Spleen (tissue), 11 donors: ENCODE results near the gene CCDC83. TPM values are rescaled to one million over a fixed set of nuclear protein-coding genes. Genes with fewer than 3 reads are reported as not detected.
"Not testable (repeated sequence)": the region's sequence is repeated elsewhere in the genome, so short reads cannot be mapped to it uniquely, and the experiment has no call there.

Source experiments
- DNase-seq: peaks from one replicate; pipeline ENCODE4 v3.0.0-alpha.2; 2020
- H3K27ac ChIP-seq, 8 donors: fragments of 200-600 bp; sonication (generic) in 7 of 8; 1 replicate in 4 of 8; 2 replicates in 4 of 8; pipeline versions ENCODE4 v1.5.0 to v1.8.0; 2016 to 2021; ENCODE audit warnings: inconsistent platforms in 4 of 8, mild to moderate bottlenecking in 4 of 8, moderate library complexity in 1 of 8
- H3K27me3 ChIP-seq, 7 donors: fragments of 200-600 bp; sonication (generic) in 6 of 7; replicated peaks in 1 of 7; 1 replicate in 4 of 7; 2 replicates in 3 of 7; pipeline versions ENCODE4 v1.5.0 to v1.8.0; 2016 to 2021; ENCODE audit warnings: inconsistent platforms in 3 of 7, mild to moderate bottlenecking in 1 of 7
- H3K36me3 ChIP-seq, 6 donors: fragments of 200-600 bp; sonication (generic) in 5 of 6; 1 replicate in 4 of 6; 2 replicates in 2 of 6; pipeline versions ENCODE4 v1.5.0 to v1.8.0; 2016 to 2021; ENCODE audit warnings: inconsistent platforms in 2 of 6
- H3K4me1 ChIP-seq, 6 donors: fragments of 200-600 bp; sonication (generic) in 5 of 6; 1 replicate in 3 of 6; 2 replicates in 3 of 6; pipeline versions ENCODE4 v1.5.0 to v1.8.0; 2016 to 2021; ENCODE audit warnings: inconsistent platforms in 3 of 6
- H3K4me3 ChIP-seq, 8 donors: fragments of 200-600 bp; sonication (generic) in 7 of 8; 1 replicate in 4 of 8; 2 replicates in 4 of 8; pipeline versions ENCODE4 v1.5.0 to v1.8.0; 2016 to 2021; ENCODE audit warnings: inconsistent platforms in 4 of 8, mild to moderate bottlenecking in 4 of 8, moderate library complexity in 2 of 8
- H3K9me3 ChIP-seq, 8 donors: fragments of 200-600 bp; sonication (generic) in 7 of 8; 1 replicate in 4 of 8; 2 replicates in 4 of 8; pipeline versions ENCODE4 v1.5.0 to v1.8.0; 2016 to 2021; ENCODE audit warnings: inconsistent platforms in 4 of 8
- POLR2A ChIP-seq, 3 donors: fragments of 450-650 bp; IDR thresholded peaks; one replicate each; pipeline ENCODE4 v1.5.1; 2017; ENCODE audit warnings: antibody characterized with exemption in 3 of 3, mild to moderate bottlenecking in 1 of 3
- POLR2AphosphoS5 ChIP-seq, 3 donors: sonication (generic); formaldehyde crosslinking; IDR thresholded peaks; one replicate each; pipeline ENCODE4 v1.5.1; 2017; ENCODE audit warnings: antibody characterized with exemption in 3 of 3
- WGBS, 5 donors: extraction: QIAGEN DNeasy Blood & Tissue Kit in 3 of 5; methylation state at CpG; one replicate each; pipeline versions ENCODE4 v1.1.5 to v1.1.7; 2013 to 2018; 5-methylcytosine and 5-hydroxymethylcytosine counted together
- intact Hi-C: fragments of 100-400 bp; cut with DNase I; formaldehyde crosslinking; loops from one replicate; pipeline ENCODE4 v1.15.0; 2023; ENCODE audit warnings: low total_unique reads
- polyA plus RNA-seq, 3 donors: library from polyadenylated mRNA; stranded (reverse); fragments of 200-250 nt; gene quantifications; one replicate each; pipeline ENCODE4 v1.2.1, GENCODE V29; 2013
- total RNA-seq, 7 donors: library from RNA; depleted of rRNA in 3 of 7; stranded (reverse); fragments of >200 nt in 3 of 7; fragmentation: NEBNext Ultra II Directional in 4 of 7; extraction: Animal tissue kit (Norgen Biotek cat#: 25700) in 4 of 7; gene quantifications; one replicate each; pipeline versions ENCODE4 v1.1.0 to v1.2.1, GENCODE V29; 2016 to 2021
- TF ChIP-seq, protein P1 (sequence below), 11 experiments: fragments of 200-600 bp in 7 of 11; fragments of 450-650 bp in 4 of 11; sonication (generic) in 4 of 11; IDR thresholded peaks in 8 of 11; conservative IDR thresholded peaks in 3 of 11; 1 replicate in 7 of 11; 2 replicates in 4 of 11; pipeline versions ENCODE4 v1.4.0 to v1.8.0; 2016 to 2021; ENCODE audit warnings: antibody characterized with exemption in 11 of 11, inconsistent platforms in 4 of 11, mild to moderate bottlenecking in 1 of 11
- donor health status: healthy with polysubstance abuse.
- donor health status: DM: no; HTN: no; CAD: no; lungs with moderate emphysema.
- donor health status: DM: no; HTN: no; CAD: no.
- donor health status: Bipolar disorder and iron deficiency.
- donor health status: healthy.
- donor health status: DM: no; HTN: no; CAD: no.
- donor health status: DM: yes; HTN: yes; CAD: no.

Gene CCDC83
- total and polyA plus RNA-seq, 10 donors, result not detected

DNA sequence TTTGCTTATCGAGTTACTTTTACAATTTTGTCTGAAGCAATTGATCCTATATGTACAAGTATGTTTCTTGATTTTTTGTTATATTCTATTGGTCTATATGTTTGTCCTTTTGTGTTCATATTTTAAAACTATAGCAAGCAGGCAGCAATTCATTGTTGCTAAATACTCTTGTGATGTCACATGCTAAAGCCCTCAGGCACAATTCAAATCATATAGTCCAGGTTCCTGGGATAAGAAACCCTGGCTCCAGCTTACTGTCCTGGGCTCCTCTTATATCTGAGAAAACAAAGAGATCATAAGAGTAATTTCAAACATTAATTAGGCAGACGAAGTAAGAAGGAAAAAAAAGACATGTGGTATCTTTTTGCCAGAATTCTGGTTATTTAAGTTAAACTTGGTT, 6.6 kb upstream of the CCDC83 start:
- H3K4me1 ChIP-seq, result no peaks in the 10 kb centered on the region
- no peak overlapping the region for H3K4me3 ChIP-seq
- no peak overlapping the region for H3K27ac ChIP-seq
- TF ChIP-seq POLR2A (IDR thresholded peaks at IDR 0.05) (no peak), POLR2AphosphoS5 (IDR thresholded peaks at IDR 0.05) (no peak)
- TF ChIP-seq, protein P1, sequence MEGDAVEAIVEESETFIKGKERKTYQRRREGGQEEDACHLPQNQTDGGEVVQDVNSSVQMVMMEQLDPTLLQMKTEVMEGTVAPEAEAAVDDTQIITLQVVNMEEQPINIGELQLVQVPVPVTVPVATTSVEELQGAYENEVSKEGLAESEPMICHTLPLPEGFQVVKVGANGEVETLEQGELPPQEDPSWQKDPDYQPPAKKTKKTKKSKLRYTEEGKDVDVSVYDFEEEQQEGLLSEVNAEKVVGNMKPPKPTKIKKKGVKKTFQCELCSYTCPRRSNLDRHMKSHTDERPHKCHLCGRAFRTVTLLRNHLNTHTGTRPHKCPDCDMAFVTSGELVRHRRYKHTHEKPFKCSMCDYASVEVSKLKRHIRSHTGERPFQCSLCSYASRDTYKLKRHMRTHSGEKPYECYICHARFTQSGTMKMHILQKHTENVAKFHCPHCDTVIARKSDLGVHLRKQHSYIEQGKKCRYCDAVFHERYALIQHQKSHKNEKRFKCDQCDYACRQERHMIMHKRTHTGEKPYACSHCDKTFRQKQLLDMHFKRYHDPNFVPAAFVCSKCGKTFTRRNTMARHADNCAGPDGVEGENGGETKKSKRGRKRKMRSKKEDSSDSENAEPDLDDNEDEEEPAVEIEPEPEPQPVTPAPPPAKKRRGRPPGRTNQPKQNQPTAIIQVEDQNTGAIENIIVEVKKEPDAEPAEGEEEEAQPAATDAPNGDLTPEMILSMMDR (IDR thresholded peaks at IDR 0.05 in 8 of 11, conservative IDR thresholded peaks at IDR 0.05 in 3 of 11), result no peak
- no peaks in the 10 kb centered on the region for H3K27me3 ChIP-seq
- WGBS, 5 donors, result 88 to 97% (median 91%) methylated on average over 2 of the region's 2 CpGs
- H3K36me3 ChIP-seq, result no peaks in the 10 kb centered on the region
- intact Hi-C loops, result no loop called here
- H3K9me3 ChIP-seq, result peaks cover 0 to 6% (median 0%) of the 10 kb centered on the region in 8 donors
- DNase-seq, result no peak

DNA sequence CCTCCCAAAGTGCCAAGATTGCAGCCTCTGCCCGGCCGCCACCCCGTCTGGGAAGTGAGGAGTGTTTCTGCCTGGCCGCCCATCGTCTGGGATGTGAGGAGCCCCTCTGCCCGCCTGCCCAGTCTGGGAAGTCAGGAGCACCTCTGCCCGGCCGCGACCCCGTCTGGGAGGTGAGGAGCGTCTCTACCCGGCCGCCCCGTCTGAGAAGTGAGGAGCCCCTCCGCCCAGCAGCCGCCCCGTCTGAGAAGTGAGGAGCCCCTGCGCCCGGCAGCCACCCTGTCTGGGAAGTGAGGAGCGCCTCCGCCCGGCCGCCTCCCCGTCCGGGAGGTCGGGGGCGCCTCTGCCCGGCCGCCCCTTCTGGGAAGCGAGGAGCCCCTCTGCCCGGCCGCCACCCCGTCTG, 2.4 kb upstream of the CCDC83 start:
- WGBS, 5 donors, result 95 to 98% (median 97%) methylated on average over 24 to 33 of the region's 33 CpGs
- H3K27ac ChIP-seq, intact Hi-C loops, H3K9me3 ChIP-seq, H3K27me3 ChIP-seq, H3K36me3 ChIP-seq, H3K4me3 ChIP-seq: not testable (repeated sequence)
- DNase-seq, result peak; percentile 72
- H3K4me1 ChIP-seq, result peaks cover 6 to 20% (median 14%) of the 10 kb centered on the region in 6 donors

DNA sequence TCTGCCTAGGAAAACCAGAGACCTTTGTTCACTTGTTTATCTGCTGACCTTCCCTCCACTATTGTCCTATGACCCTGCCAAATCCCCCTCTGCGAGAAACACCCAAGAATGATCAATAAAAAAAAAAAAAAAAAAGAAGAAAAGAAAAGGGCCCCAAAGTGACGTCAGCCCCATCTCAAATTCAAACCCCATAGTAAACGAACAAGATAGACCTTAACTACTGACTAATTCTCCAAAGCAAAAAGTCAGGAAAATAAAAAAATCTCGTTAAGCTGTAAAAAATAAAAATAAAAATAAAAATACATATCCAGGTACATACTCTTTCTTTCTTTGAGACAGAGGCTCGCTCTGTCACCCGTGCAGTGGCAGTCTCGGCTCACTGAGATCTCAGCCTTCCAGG, 1.6 kb upstream of the CCDC83 start:
- H3K9me3 ChIP-seq, intact Hi-C loops, DNase-seq, H3K27me3 ChIP-seq, H3K27ac ChIP-seq, H3K36me3 ChIP-seq: not testable (repeated sequence)
- 93 to 100% (median 95%) methylated on average over 6 to 7 of the region's 7 CpGs for WGBS, 5 donors
- peak overlapping the region in 1 of 8 donors; percentile 77 for H3K4me3 ChIP-seq
- H3K4me1 ChIP-seq, result peaks cover 6 to 20% (median 14%) of the 10 kb centered on the region in 6 donors

DNA sequence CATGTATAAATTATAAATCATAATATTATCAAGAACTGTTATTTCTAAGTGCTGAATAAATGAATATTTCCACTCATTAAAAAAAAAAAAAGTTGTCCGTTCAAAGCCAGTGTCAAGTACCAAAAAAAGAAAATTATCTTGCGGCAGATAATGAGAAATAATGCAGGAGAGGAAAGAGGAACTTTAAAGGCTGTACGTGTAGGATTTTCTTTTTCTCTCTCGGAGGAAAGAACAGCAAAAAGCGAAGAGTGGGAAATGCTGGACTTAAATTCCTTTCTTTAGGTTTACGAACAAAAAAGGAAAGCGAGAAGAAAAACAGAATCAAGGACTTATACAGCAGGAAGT, 999 bp upstream of the CCDC83 start:
- no peak for TF ChIP-seq POLR2AphosphoS5 (IDR thresholded peaks at IDR 0.05)
- TF ChIP-seq, protein P1 (IDR thresholded peaks at IDR 0.05 in 8 of 11, conservative IDR thresholded peaks at IDR 0.05 in 3 of 11), result no peak
- TF ChIP-seq POLR2A (IDR thresholded peaks at IDR 0.05), result no peak
- WGBS, 5 donors, result 4 to 10% (median 9%) methylated on average over 7 of the region's 7 CpGs
- no peak for DNase-seq
- H3K27ac ChIP-seq, result peak overlapping the region; percentile 74 to 91 (median 86)
- H3K4me1 ChIP-seq, result peaks cover 6 to 20% (median 14%) of the 10 kb centered on the region in 6 donors
- no peaks in the 10 kb centered on the region for H3K27me3 ChIP-seq
- peak overlapping the region; percentile 30 to 77 (median 46) for H3K4me3 ChIP-seq
- intact Hi-C loops, result no loop called here
- peaks cover 0 to 4% (median 0%) of the 10 kb centered on the region in 8 donors for H3K9me3 ChIP-seq
- no peaks in the 10 kb centered on the region for H3K36me3 ChIP-seq

DNA sequence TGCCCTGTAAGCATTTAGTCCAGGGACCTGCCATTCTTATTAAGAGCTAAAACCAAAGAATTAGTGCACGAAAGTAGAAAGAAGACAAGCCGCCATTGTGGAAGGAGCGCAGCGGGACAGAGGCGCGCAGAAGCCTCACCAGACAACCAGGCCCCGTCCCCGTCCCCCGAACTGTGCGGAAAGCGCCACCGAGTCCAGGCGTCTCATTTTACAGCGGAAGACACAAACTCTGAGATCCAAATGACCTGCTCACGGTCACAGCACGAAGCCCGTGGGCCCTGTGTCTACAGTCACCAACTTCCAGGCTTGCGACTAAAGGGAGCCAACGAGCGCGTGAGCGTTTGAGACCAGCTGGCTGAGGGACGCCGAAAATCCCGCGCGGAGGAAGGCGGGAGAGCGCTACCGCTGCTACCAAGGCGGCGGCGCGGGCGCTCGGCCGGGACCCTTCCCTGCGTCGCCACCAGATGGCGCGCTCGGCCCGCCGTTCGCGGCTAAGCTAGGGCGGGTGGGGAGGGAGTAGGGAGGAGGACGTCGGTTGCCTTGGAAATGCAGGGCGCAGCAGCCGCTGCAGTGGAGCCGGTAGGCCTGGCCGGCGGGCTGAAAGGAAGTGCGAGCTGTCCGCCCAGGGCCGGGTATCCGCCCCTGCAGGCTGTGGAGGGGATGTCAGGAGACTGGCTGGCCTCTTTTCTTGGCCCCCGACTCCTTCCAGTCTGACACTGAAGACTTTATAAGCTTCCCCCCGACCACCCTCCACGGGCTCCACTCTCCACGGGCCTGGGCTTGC, 434 bp upstream of the CCDC83 start:
- 0 to 1% (median 1%) methylated on average over 53 to 62 of the region's 62 CpGs for WGBS, 5 donors
- Histone ChIP-seq H3K9me3 (peaks cover 0 to 4% (median 0%) of the 10 kb centered on the region in 8 donors), H3K36me3 (no peaks in the 10 kb centered on the region), H3K4me1 (peaks cover 6 to 20% (median 14%) of the 10 kb centered on the region in 6 donors), H3K4me3 (peak overlapping the region; percentile 30 to 77 (median 46)), H3K27me3 (no peaks in the 10 kb centered on the region), H3K27ac (peak overlapping the region; percentile 74 to 91 (median 86))
- intact Hi-C loops, result no loop called here
- peak; percentile 99 for DNase-seq
- TF ChIP-seq, protein P1 (IDR thresholded peaks at IDR 0.05 in 8 of 11, conservative IDR thresholded peaks at IDR 0.05 in 3 of 11), result peak; percentile 93 to 100 (median 99)
- TF ChIP-seq POLR2AphosphoS5 (IDR thresholded peaks at IDR 0.05) (peak; percentile 80 to 89 (median 85)), POLR2A (IDR thresholded peaks at IDR 0.05) (peak in 1 of 3 donors; percentile 22)
